ENCODE measurements around the gene TPRA1. TPM values are rescaled to one million over a fixed set of nuclear protein-coding genes. Genes with fewer than 3 reads are reported as not detected.

Gene TPRA1
- total RNA-seq, 2 experiments from 2014 or later = 7.5 to 7.8 TPM

- Mint-ChIP-seq H3K36me3 (ENCODE audit: low read depth) (peaks cover 21% of the 10 kb centered on the region), H3K4me1 (ENCODE audit: low read depth) (peaks cover 11% of the 10 kb centered on the region), H3K9me3 (no peaks in the 10 kb centered on the region), H3K27ac (no peak overlapping the region), H3K4me3 (no peak overlapping the region), H3K27me3 (no peaks in the 10 kb centered on the region)
- intact Hi-C loops (cut with DNase I, micrococcal nuclease) = no loop called here
- Histone ChIP-seq H3K9me3 (ENCODE audit: control insufficient read depth in 1 of 2, insufficient read depth in 1 of 2, low read length in 2 of 2) (no peaks in the 10 kb centered on the region), H3K4me3 (ENCODE audit: low read length) (no peak overlapping the region), H3K4me1 (ENCODE audit: insufficient read depth, low read length) (peaks cover 12% of the 10 kb centered on the region), H3K36me3 (ENCODE audit: insufficient read depth, low read length) (peaks cover 43% of the 10 kb centered on the region), H3K27ac (ENCODE audit: low read depth in 1 of 2, low read length in 2 of 2) (no peak overlapping the region), H3K27me3 (ENCODE audit: control insufficient read depth in 1 of 2, insufficient read depth in 2 of 2, low read length in 2 of 2) (no peaks in the 10 kb centered on the region)
- TF ChIP-seq, protein P1, sequence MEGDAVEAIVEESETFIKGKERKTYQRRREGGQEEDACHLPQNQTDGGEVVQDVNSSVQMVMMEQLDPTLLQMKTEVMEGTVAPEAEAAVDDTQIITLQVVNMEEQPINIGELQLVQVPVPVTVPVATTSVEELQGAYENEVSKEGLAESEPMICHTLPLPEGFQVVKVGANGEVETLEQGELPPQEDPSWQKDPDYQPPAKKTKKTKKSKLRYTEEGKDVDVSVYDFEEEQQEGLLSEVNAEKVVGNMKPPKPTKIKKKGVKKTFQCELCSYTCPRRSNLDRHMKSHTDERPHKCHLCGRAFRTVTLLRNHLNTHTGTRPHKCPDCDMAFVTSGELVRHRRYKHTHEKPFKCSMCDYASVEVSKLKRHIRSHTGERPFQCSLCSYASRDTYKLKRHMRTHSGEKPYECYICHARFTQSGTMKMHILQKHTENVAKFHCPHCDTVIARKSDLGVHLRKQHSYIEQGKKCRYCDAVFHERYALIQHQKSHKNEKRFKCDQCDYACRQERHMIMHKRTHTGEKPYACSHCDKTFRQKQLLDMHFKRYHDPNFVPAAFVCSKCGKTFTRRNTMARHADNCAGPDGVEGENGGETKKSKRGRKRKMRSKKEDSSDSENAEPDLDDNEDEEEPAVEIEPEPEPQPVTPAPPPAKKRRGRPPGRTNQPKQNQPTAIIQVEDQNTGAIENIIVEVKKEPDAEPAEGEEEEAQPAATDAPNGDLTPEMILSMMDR (IDR thresholded peaks at IDR 0.05) = no peak
- POLR2A ChIA-PET = interaction anchor here (1.7 to 2.4 kb wide), 3 partner anchors 17 to 121 kb away, joined by 6 to 16 read pairs (median 10); partner anchors contain the start of genes MCM2 and TPRA1
- CTCF ChIA-PET = interaction anchor here (1.5 to 1.7 kb wide), 3 partner anchors 12 to 24 kb away, joined by 5 to 8 read pairs (median 6); partner anchors contain the start of gene MCM2
- no peak for ATAC-seq (ENCODE audit: poor library complexity)
- no peak for DNase-seq
Measured at GRCh38 chr3:127573912-127574311, 16.6 kb downstream of the TPRA1 start.

GRCh38 chr3:127573401-127573800, 17.1 kb downstream of the TPRA1 start:
- peaks cover 21% of the 10 kb centered on the region for H3K36me3 Mint-ChIP-seq (ENCODE audit: low read depth)
- no peak overlapping the region for H3K27ac Mint-ChIP-seq
- TF ChIP-seq, protein P1 (IDR thresholded peaks at IDR 0.05) = no peak
- no peak for ATAC-seq (ENCODE audit: poor library complexity)
- ChIA-PET CTCF (no interaction called here), POLR2A (no interaction called here)
- peaks cover 40% of the 10 kb centered on the region for H3K36me3 ChIP-seq (ENCODE audit: insufficient read depth, low read length)
- no peaks in the 10 kb centered on the region for H3K27me3 Mint-ChIP-seq
- no peaks in the 10 kb centered on the region for H3K9me3 ChIP-seq (ENCODE audit: control insufficient read depth in 1 of 2, insufficient read depth in 1 of 2, low read length in 2 of 2)
- no peak overlapping the region for H3K4me3 Mint-ChIP-seq
- peaks cover 12% of the 10 kb centered on the region for H3K4me1 ChIP-seq (ENCODE audit: insufficient read depth, low read length)
- no peaks in the 10 kb centered on the region for H3K27me3 ChIP-seq (ENCODE audit: control insufficient read depth in 1 of 2, insufficient read depth in 2 of 2, low read length in 2 of 2)
- H3K4me3 ChIP-seq (ENCODE audit: low read length) = no peak overlapping the region
- H3K27ac ChIP-seq (ENCODE audit: low read depth in 1 of 2, low read length in 2 of 2) = no peak overlapping the region
- H3K4me1 Mint-ChIP-seq (ENCODE audit: low read depth) = peaks cover 11% of the 10 kb centered on the region
- intact Hi-C loops (cut with DNase I, micrococcal nuclease) = no loop called here
- no peaks in the 10 kb centered on the region for H3K9me3 Mint-ChIP-seq
- no peak for DNase-seq

- ATAC-seq (ENCODE audit: poor library complexity) (no peak), DNase-seq (no peak)
- H3K4me1 ChIP-seq (ENCODE audit: insufficient read depth, low read length) = peaks cover 12% of the 10 kb centered on the region
- no peaks in the 10 kb centered on the region for H3K27me3 ChIP-seq (ENCODE audit: control insufficient read depth in 1 of 2, insufficient read depth in 2 of 2, low read length in 2 of 2)
- intact Hi-C loops (cut with DNase I, micrococcal nuclease) = no loop called here
- Mint-ChIP-seq H3K36me3 (ENCODE audit: low read depth) (peaks cover 21% of the 10 kb centered on the region), H3K27me3 (no peaks in the 10 kb centered on the region), H3K4me3 (no peak overlapping the region), H3K4me1 (ENCODE audit: low read depth) (peaks cover 11% of the 10 kb centered on the region), H3K9me3 (no peaks in the 10 kb centered on the region), H3K27ac (no peak overlapping the region)
- no peak overlapping the region for H3K27ac ChIP-seq (ENCODE audit: low read depth in 1 of 2, low read length in 2 of 2)
- H3K36me3 ChIP-seq (ENCODE audit: insufficient read depth, low read length) = peaks cover 40% of the 10 kb centered on the region
- no peaks in the 10 kb centered on the region for H3K9me3 ChIP-seq (ENCODE audit: control insufficient read depth in 1 of 2, insufficient read depth in 1 of 2, low read length in 2 of 2)
- TF ChIP-seq, protein P1 (IDR thresholded peaks at IDR 0.05) = no peak
- H3K4me3 ChIP-seq (ENCODE audit: low read length) = no peak overlapping the region
- ChIA-PET CTCF (no interaction called here), POLR2A (no interaction called here)
Measured at GRCh38 chr3:127572735-127573134, 17.8 kb downstream of the TPRA1 start.

All from CD4-positive, alpha-beta T cell (primary cell).